ENCODE measurements around the gene FAM110A.
"Not testable (repeated sequence)": the region's sequence is repeated elsewhere in the genome, so short reads cannot be mapped to it uniquely, and the experiment has no call there.

FAM110A gene

DNA sequence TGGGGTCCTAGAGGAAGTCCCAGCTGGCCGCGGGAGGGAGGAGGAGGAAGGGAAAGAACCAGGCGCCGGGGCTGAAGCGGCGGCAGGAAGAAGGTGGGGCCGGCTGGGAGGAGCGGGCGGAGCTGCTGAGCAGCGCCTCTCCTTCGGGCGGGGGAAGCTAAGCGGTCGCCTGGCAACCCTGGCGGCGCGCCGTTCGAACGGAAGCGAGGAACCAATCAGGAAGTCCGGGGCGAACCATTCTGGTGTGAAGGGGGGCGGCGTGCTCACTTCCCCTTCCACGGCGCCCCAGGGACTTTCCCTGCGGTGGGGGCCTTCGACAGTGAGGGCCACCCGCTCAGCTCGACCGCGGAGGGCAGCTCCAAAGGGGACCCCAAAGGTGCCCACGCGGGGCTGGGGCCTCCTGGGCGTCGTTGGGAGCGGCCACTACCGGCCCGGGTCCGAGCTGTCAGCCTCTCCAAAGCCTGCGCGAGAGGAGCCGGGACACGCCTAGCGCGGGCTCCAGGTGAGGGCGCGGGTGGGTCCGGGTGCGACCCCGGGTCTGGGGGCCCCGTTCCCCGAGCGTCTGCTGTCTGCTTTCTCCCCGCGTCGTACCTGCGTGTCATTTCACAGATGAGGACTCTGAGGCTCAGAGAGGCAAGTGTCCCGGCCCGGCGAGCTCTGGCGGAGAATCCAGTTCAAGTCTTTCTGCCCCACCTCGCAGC lies at the start of gene FAM110A:
Gene FAM110A, plus strand, starts transcription at position 266 of the 701 bp plus-strand sequence. CDS start 11,090 bp downstream, outside the sequence.
- peak; percentile 97 for DNase-seq

DNA sequence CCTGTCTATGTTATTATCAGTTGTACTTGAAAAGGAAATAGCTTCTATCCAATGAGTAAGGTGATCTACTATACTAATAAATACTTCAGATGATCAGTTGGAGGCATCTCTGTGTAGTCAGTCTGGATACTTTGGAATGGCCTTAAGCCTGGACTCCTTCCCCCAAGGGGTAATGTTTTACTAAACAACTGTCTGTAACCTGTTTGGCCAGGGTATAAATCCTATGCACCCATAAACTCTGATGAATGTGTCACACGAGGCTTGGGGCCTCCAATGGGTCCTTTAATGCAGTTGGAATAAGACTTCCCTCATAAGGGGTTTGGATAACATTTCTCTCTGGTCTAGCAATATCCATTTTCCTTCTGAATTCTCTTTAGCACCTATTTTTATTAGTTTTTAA lies 45.7 kb upstream of the FAM110A start:
- no peak for DNase-seq

DNA sequence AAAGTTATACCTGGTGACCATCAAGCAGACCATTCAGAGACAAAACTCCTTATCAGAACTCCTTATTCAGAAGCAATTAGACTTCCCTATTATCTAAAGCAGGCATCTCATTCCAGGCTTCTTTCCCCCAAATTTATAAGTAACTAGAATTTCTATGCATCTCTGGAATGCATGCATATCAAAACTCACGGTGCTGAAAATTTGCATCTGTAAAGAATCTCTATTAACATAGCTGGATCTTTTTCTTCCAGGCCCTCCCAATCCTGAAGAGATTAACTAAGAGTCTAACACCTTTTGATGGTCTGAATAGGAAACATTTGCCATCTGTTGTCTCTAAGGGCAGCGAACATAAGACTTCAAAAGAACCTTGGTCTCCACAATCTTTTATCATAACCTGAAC lies 42.5 kb upstream of the FAM110A start:
- DNase-seq = no peak

DNA sequence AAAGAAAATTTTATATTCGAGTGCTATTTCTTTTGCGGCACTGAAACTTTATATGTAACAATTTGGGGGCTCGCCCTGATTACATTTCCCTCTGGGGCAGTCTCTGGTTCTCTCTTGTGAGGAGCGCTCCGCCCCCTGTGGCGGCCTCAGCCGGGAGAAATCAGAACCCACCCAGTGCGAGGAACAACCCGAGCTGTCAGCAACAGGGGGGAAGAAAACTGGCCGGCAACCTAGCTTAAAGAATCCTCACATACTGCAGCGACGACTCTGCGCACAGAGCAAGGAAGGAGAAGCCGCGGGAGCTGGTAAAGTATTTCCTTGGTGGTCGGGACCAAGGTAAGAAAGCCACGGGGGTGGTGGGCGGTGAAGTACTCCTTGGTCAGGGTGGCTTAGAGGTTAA lies 41.3 kb upstream of the FAM110A start:
- DNase-seq = no peak

DNA sequence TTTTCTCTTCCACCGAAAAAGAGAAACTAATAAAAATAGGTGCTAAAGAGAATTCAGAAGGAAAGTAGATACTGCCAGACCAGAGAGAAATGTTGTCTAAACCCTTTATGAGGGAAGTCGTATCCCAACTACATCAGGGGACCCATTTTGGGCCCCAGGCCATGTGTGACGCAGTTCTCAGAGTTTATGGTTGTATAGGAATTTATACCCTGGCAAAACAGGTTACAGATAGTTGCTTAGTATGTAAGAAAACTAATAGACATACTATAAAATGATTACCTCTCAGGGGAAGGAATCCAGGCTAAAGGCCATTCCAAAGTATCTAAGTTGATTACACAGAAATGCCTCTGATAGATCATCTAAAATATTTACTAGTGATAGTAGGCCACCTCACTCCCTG lies 36.6 kb upstream of the FAM110A start:
- DNase-seq = no peak

DNA sequence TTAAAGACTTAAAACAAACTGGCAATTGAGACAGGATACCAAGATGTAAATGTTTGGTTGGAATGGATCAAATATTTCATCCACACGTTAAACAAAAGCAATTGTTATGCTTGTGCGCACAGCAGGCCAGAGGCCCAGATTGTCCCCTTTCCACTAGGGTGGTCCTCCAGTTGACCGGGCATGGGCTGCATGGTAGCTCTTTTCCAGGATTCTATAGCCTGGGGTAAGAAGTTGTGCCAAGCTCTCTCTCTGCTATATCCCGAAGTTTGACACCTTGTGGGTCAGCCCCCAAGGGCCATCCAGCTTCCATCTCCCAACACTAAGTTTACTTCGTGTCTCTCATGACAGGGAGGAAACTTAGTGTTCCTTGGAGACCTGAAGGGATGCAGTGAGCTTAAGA lies 34.8 kb upstream of the FAM110A start:
- DNase-seq = not testable (repeated sequence)

DNA sequence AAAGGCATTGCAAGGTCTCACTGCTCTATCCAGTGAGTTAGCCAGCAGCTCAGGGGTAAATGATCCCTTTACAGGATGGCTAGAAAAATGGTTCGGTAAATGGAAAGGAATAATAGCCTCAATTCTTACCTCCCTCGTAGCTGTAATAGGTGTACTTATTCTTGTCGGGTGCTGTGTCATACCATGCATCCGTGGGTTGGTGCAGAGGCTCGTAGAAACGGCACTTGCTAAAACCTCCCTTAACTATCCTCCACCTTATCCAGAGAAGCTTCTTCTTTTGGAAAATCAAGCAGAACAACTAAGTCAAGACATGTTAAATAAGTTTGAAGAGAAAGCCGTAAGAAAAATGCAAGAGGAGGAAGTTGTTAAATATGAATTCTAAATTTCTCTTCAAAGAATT lies 33.5 kb upstream of the FAM110A start:
- DNase-seq = not testable (repeated sequence)

DNA sequence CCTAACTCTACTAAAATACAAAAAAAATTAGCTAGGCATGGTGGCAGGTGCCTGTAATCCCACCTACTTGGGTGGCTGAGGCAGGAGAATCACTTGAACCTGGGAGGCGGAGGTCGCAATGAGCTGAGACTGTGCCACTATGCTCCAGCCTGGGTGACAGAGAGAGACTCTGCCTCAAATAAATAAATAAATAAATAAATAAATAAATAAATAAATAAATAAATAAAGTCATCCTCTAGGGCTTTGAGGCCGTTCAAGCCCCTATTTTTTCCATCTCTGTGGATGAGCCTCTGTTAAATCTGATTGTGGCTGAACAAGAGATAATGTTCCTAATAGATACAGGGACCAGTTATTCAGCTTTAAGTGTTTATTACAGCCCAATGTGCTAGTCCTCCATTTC lies 31.8 kb upstream of the FAM110A start:
- DNase-seq = no peak

DNA sequence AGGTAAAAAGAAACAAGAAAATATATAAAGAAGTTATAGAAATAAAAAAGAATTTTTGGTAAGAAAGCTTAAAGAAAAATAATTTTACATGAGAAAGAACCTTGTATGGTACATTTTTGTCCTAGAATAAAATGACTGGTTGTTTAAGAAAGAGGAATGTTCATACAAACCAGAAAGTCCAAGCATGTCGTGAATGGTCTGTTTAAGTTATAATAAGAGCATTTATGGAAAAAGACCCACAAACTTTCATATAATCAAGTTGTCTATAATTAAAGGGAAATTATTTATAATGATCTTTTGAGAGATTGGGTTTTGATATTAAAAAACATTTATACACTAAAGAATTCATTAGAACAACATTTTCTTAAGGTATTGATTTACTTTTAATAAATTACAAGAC lies 27.8 kb upstream of the FAM110A start:
- peak; percentile 36 for DNase-seq

DNA sequence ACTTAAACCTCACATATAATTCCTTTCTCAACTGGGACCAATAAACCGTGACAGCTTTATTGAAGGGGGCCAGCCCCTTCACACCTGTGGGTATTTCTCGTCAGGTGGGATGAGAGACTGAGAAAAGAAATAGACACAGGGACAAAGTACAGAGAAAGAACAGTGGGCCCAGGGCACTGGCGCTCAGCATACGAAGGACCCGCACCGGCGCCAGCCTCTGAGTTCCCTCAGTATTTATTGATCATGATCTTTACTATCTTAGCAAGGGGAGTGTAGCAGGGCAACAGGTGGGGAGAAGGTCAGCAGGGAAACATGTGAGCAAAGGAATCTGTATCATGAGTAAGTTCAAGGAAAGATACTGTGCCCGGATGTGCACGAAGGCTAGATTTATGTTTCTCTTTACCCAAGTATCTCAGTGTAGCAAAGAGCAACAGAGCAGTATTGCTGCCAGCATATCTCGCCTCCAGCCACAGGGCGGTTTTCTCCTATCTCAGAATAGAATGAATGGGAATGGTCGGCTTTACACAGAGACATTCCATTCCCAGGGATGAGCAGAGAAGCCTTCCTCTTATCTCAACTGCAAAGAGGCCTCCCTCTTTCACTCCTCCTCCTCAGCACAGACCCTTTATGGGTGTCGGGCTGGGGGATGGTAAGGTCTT lies 21.6 kb upstream of the FAM110A start:
- DNase-seq = not testable (repeated sequence)

DNA sequence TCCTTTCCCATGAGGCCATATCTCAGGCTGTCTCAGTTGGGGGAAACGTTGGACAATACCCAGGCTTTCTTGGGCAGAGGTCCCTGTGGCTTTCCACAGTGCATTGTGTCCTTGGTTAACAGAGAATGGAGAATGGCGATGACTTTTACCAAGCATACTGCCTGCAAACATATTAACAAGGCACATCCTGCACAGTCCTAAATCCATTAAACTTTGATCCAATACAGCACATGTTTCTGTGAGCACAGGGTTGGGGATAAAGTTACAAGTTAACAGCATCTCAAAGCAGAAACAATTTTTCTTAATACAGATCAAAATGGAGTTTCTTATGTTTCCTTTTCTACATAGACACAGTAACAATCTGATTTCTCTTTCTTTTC lies 21.1 kb upstream of the FAM110A start:
- not testable (repeated sequence) for DNase-seq

DNA sequence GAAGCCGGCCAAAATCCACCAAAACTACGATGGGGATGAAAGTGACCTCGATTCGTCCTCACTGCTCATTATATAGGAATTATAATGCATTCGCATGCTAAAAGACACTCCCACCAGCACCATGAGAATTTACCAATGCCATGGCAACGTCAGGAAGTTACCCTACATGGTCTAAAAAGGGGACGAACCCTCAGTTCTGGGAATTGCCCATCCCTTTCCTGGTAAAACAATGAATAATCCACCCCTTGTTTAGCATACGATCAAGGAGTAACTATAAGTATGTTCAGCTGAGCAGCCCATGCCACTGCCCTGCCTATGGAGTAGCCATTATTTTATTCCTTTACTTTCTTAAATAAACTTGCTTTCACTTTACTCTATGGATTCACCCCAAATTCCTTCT lies 20.1 kb upstream of the FAM110A start:
- DNase-seq = no peak

DNA sequence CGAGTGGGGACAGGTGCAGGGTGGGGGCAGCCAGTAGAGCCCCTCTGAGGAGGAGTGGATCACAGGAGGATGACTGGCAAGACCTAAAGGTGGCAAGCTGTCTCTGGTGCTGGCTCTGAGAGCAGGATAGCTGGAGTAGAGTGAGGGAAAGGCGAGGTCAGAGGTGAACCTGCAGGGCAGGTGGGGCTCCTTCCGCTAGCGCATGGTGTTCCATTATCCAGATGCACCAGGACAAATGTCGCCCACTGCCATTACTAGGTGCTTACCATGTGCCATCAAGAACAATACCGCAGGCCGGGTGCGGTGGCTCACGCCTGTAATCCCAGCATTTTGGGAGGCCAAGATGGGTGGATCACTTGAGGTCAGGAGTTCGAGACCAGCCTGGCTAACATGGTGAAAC lies 18.3 kb upstream of the FAM110A start:
- no peak for DNase-seq

DNA sequence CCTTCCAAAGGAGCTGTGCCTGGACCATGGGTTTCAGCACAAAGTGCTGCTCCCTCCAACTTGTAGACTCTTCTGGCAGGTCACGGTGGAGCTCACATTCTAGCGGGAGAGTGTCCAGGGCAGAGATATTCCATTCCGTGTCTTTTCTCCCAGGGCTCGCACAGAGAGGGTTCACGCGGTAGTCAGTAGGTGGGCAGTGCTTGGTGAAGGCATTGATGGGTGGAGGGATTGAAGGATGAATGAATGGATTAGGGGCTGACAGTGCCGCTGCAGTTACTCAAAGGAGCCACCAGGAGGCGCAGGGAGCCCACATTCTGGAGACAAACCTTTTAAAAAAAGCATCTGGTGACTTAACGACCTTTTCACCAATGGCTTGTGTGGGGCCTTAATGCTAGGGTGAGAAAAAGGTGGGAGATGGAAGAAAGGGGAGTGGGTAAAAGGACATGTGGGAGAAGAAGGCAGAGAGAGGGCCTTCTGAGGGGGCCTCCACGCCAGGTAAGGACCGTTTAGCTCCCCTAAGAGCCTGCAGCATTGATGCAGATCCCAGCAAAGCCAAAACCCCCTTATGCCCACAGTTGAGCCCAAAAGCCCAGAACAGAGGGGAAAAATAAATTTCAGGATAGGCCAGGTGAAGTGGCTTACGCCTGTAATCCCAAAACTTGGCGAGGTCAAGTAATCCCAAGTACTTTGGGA lies 17.5 kb upstream of the FAM110A start:
- peak; percentile 86 for DNase-seq

DNA sequence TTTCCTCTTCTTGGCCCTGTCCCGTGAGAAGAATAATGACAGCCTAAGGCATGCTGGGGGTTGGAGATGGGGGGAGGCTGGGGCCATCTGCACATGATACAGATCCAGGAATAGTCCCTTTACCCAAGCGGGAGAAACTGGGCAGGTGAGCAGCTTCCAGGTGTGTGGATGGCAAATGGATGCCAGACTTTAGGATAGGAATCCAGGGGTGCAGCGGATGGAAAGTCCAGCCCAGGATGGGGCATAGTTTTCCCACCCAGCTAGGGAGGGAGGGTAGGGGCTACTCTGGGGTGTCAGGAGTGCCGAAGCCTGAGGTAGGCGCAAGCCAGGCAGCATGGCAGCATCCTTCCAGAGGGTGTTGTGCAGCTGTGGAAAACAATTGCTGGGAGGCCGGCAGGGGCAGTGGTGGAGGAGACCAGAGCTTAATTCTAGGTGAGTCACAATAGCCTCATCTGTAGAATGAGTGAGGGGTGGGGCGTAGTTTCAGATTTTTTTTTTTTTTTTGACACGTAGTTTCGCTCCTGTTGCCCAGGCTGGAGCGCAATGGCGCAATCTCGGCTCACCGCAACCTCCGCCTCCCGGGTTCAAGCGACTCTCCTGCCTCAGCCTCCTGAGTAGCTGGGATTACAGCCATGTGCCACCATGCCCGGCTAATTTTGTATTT lies 15.4 kb upstream of the FAM110A start:
- DNase-seq = no peak

DNA sequence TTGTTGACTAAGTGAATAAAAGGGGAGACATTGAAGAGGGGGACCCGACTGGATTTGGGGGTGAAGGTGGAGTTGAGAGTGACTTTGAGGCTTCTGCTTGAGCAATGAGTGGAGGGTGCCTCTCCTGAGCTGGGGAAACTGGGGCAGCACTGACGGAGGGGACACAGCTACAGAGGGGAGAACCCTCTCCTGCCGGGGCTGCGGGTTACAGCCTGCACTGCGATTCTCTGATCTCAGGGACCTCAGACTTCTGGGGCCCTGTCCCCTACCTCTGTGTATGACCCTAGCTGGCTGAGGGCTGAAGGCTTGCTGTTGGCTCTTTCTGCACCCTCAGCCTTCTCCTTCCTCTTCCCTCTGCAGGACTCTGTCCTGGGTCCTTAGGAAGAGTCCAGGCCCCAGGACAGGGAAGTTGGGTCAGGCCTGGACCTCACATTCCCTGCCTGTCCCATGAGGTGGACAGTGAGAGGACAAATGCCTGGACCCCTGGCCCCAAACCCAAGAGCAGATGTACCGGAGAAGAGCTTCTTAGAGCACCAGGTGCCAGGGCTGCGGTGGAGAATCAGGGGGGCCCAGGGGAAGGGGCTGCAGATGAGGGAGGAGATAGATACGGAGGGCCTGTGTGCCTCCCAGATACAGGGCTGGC lies 13.7 kb upstream of the FAM110A start:
- no peak for DNase-seq

DNA sequence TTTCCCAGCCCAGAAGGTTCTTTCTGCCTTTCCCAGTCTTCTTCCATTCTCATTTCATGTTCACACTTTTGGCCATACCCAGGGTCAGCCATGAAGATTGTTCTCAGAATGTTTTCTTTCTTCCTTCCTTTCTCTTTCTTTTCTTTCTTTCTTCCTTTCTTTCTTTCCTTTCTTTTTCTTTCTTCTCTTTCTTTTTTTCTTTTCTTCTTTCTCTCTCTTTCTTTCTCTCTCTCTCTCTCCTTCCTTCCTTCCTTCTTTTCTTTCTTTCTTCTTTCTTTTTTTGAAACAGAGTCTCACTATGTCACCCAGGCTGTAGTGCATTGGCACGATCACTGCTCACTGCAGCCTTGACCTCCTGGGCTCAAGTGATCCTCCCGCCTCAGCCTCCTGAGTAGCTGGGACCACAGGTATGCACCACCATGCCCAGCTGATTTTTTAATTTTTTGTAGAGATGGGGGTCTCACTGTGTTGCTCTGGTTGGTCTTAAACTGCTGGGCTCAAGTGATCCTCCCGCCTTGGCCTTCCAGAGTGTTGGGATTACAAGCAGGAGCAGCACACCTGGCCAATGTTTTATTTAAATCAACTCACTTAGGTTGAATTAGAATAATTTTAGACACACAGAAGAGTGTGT lies 13.1 kb upstream of the FAM110A start:
- no peak for DNase-seq

DNA sequence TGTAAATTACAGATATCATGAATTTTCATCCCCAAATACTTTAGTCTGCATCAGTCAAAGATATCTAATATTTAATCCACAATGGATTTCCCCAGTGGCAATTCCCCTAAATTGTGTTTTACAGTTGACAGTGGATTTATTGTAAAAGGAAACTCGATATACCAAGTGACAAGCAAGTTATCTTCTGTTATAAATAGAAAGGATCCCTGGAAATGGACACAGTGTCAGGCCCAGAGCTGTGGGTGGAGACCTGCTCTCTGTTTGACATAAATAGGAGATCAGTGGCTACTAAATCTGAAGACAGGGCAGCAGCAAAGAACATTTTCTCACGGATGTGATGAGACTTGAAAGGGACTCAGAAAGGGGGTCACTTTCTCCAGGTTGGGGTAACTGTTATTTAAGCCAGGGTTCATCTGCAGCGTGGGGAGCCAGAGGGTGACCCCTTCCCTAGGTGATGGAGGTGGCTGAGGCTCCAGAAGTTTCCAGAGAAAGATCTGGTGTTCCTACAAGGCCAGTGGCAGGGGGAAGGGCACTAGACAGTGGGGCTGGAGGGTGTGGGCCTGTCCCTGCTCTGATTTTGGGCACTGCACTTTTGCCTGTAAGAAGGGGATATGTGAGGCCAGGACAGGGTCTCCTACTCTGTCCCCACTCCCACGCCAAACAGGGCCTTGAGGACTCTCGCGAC lies 12.3 kb upstream of the FAM110A start:
- DNase-seq = no peak

DNA sequence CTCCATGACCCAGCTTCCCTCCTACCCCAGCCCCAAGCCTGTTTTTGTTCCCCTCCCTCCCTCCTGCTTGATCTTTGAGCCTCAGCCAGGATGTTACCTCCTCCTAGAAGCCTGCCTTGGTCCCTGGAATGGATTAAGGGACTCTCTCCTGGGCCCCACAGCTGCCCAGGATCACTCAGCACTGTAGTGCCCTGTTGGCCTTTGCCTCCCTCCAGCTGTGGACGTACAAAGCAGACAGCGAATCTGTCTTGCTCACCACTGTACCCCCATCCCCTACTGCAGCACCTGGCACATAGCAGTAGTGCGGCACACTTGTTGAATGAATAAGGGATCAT lies 11.8 kb upstream of the FAM110A start:
- DNase-seq = no peak

DNA sequence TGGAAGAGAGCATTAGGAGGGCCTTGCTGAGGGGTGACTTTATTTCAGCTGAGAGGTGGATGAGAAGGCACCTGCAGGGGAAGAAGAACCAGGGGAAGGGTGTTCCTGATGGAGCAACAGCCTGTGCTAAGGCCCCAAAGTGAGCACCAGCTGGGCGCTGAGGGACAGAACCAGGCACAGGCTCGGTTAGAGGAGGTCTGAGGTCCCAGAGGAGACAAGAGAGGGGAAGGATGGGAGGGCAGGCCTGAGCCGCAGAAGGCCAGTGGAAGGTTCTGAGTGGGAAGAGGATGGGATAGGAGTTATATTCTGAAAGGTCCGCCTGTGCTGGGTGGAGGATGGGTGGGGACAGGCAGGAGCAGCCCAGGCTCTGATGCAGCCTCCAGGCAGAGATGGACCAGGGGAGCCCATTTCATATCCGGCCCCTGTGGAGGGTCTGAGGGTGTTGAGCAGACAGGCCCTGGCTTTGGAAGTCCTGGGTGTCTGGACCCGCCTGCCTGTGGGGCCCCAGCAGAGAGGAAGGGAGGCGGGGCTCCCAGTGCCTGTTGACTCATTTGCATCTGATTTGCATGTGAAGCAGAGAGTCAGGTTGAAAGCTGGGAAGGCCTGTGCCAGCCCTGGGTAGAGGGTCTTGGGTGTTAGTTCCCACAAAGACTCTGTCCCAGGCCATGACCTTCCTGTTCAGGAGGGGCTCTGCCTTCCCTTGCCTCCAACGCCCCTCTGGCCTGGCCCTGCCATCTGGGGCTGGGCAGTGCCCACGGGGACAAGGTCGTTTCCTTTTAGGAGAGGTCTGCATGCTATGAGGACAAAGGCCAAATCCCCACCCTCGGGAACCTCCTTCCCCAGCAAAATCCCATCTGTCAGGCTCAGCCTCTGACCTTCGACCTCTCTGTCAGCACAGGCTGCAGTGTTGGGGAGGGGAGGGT lies 10.6 kb upstream of the FAM110A start:
- DNase-seq = no peak

DNA sequence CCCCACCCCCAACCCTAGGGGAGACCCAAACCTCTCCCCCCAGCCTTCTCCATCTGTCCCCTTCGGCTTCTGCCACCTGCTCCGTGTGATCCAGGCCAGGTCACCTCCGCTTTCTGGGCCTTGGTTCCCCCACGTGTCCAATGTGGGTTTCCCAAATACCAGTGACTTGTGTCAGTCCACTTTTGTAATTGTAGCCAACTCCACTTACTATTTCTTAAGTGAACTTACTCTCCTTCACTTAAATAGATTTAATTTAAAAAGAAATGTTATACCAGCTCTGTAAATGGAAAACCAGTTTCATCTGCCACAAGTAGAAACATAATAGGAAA lies 10.0 kb upstream of the FAM110A start:
- no peak for DNase-seq
